SK-N-SH (cell line): ENCODE results near the gene ZNF415. TPM values are rescaled to one million over a fixed set of nuclear protein-coding genes. Genes with fewer than 3 reads are reported as not detected.

Experiments used
- CTCF ChIA-PET: fragments of 300-600, 350-600 bp; formaldehyde crosslinking; extraction: SDS; loops from one replicate; lab custom pipeline; 2021; lab: Yijun Ruan, JAX
- POLR2A ChIA-PET: fragments of 350-600 bp; sonication (Branson Sonifier 250); formaldehyde crosslinking; extraction: SDS; loops from one replicate; lab custom pipeline; 2020; ENCODE audit warnings: antibody characterized with exemption, inconsistent platforms; lab: Yijun Ruan, JAX
- DNase-seq: peaks from one replicate; pipeline ENCODE4 v3.0.0; 2012
- H2AFZ ChIP-seq: fragments of 200-600 bp; sonication (generic); 2 replicates; pipeline ENCODE4 v1.8.1; 2016; ENCODE audit warnings: antibody characterized with exemption, mild to moderate bottlenecking, low read depth
- H3F3A ChIP-seq: fragments of 200-600 bp; sonication (generic); replicated peaks from 2 replicates; pipeline ENCODE3; 2016; ENCODE audit warnings: antibody characterized with exemption, mild to moderate bottlenecking; ENCODE audit not compliant: insufficient read depth
- H3K27ac ChIP-seq, 2 experiments: fragments of 200-500 bp in 1 of 2; fragments of 200-600 bp in 1 of 2; sonication (Bioruptor generic) in 1 of 2; sonication (generic), shearing (Covaris generic) in 1 of 2; 2 replicates each; pipeline versions ENCODE4 v1.5.1 to v1.6.1; 2014 to 2016; ENCODE audit warnings: low read depth in 2 of 2, inconsistent platforms in 1 of 2, low read length in 1 of 2, mild to moderate bottlenecking in 1 of 2, mixed read lengths in 1 of 2
- H3K27me3 ChIP-seq: fragments of 200-600 bp; sonication (generic), shearing (Covaris generic); 2 replicates; pipeline ENCODE4 v1.6.1; 2016; ENCODE audit warnings: mixed run types; ENCODE audit not compliant: insufficient read depth
- H3K36me3 ChIP-seq, 2 experiments: fragments of 200-500 bp in 1 of 2; fragments of 200-600 bp in 1 of 2; sonication (Bioruptor generic) in 1 of 2; sonication (generic) in 1 of 2; replicated peaks in 1 of 2; 2 replicates each; pipeline versions ENCODE3 to v1.5.1; 2014 to 2016; ENCODE audit warnings: low read length in 1 of 2, mild to moderate bottlenecking in 1 of 2; ENCODE audit not compliant: insufficient read depth in 2 of 2, control insufficient read depth in 1 of 2
- H3K4me1 ChIP-seq, 2 experiments: fragments of 200-500 bp in 1 of 2; fragments of 200-600 bp in 1 of 2; sonication (Bioruptor generic) in 1 of 2; sonication (generic), shearing (Covaris generic) in 1 of 2; 2 replicates each; pipeline versions ENCODE4 v1.5.1 to v1.6.1; 2014 to 2016; ENCODE audit warnings: low read depth in 1 of 2, low read length in 1 of 2, mixed run types in 1 of 2; ENCODE audit not compliant: insufficient read depth in 2 of 2, control insufficient read depth in 1 of 2
- H3K4me2 ChIP-seq: fragments of 200-600 bp; sonication (generic), shearing (Covaris generic); 2 replicates; pipeline ENCODE4 v1.6.1; 2017; ENCODE audit warnings: mixed run types
- H3K4me3 ChIP-seq, 2 experiments: fragments of 200-500 bp in 1 of 2; fragments of 200-600 bp in 1 of 2; sonication (Bioruptor generic) in 1 of 2; sonication (generic), shearing (Covaris generic) in 1 of 2; 2 replicates each; pipeline versions ENCODE4 v1.5.1 to v1.8.1; 2014 to 2016; ENCODE audit warnings: low read depth in 2 of 2, inconsistent platforms in 1 of 2, low read length in 1 of 2, mild to moderate bottlenecking in 1 of 2, mixed read lengths in 1 of 2, moderate library complexity in 1 of 2
- H3K79me2 ChIP-seq: fragments of 200-600 bp; sonication (generic); 2 replicates; pipeline ENCODE4 v1.8.1; 2017; ENCODE audit warnings: mild to moderate bottlenecking; ENCODE audit not compliant: insufficient read depth
- H3K9ac ChIP-seq: fragments of 200-600 bp; sonication (generic); 2 replicates; pipeline ENCODE4 v1.6.1; 2017; ENCODE audit warnings: mixed run types
- H3K9me2 ChIP-seq: fragments of 200-600 bp; sonication (generic); 2 replicates; pipeline ENCODE4 v1.6.1; 2017; ENCODE audit warnings: mixed run types
- H3K9me3 ChIP-seq: fragments of 200-600 bp; sonication (generic); 2 replicates; pipeline ENCODE4 v1.6.1; 2017; ENCODE audit warnings: mixed run types, mild to moderate bottlenecking, moderate library complexity
- H4K20me1 ChIP-seq: fragments of 200-600 bp; sonication (generic); 2 replicates; pipeline ENCODE4 v1.6.1; 2017; ENCODE audit warnings: mild to moderate bottlenecking, mixed run types; ENCODE audit not compliant: insufficient read depth
- CTCF ChIP-seq: fragments of 200-600 bp; sonication (generic); IDR thresholded peaks from 2 replicates; pipeline ENCODE4 v1.6.1; 2017; ENCODE audit warnings: antibody characterized with exemption, mild to moderate bottlenecking, moderate library complexity
- ELF1 ChIP-seq: IDR thresholded peaks from 2 replicates; pipeline ENCODE4 v1.4.0; 2012
- FOXJ3 ChIP-seq: sonication (generic); formaldehyde crosslinking; IDR thresholded peaks from 2 replicates; pipeline ENCODE4 v1.5.1; 2020; ENCODE audit warnings: mild to moderate bottlenecking, missing genetic modification reagents
- IRF3 ChIP-seq: fragments of 150-350 bp; IDR thresholded peaks from 2 replicates; pipeline ENCODE4 v1.6.1; 2016; ENCODE audit warnings: mild to moderate bottlenecking, low read depth, low read length
- MXI1 ChIP-seq: IDR thresholded peaks from 2 replicates; pipeline ENCODE4 v1.6.1; 2012; ENCODE audit warnings: mild to moderate bottlenecking, low read depth, low read length, improper control_type of control experiment
- NFIC ChIP-seq: IDR thresholded peaks from 2 replicates; pipeline ENCODE4 v1.4.0; 2012; ENCODE audit warnings: borderline replicate concordance
- PBX3 ChIP-seq: IDR thresholded peaks from 2 replicates; pipeline ENCODE4; 2012
- POLR2AphosphoS5 ChIP-seq: IDR thresholded peaks from 2 replicates; pipeline ENCODE4 v1.6.1; 2012; ENCODE audit warnings: low read depth, low read length
- RAD21 ChIP-seq: IDR thresholded peaks from 2 replicates; pipeline ENCODE4 v1.6.1; 2012; ENCODE audit warnings: mild to moderate bottlenecking, low read length
- RCOR1 ChIP-seq: fragments of 150-350 bp; IDR thresholded peaks from 2 replicates; pipeline ENCODE4 v1.6.1; 2017; ENCODE audit warnings: antibody characterized with exemption, low read length
- REST ChIP-seq: IDR thresholded peaks from 2 replicates; pipeline ENCODE4 v1.6.1; 2012; ENCODE audit warnings: mild to moderate bottlenecking, low read depth, low read length, moderate library complexity
- RFX5 ChIP-seq: IDR thresholded peaks from 2 replicates; pipeline ENCODE4 v1.6.1; 2012; ENCODE audit warnings: mild to moderate bottlenecking, improper control_type of control experiment, low read length
- RXRA ChIP-seq: IDR thresholded peaks from 2 replicates; pipeline ENCODE4 v1.4.0; 2012; ENCODE audit warnings: low read depth, mild to moderate bottlenecking, borderline replicate concordance
- SIN3A ChIP-seq: IDR thresholded peaks from 2 replicates; pipeline ENCODE4 v1.6.1; 2012; ENCODE audit warnings: low read depth, mild to moderate bottlenecking, low read length, moderate library complexity, borderline replicate concordance
- SMC3 ChIP-seq: IDR thresholded peaks from 2 replicates; pipeline ENCODE4 v1.6.1; 2012; ENCODE audit warnings: low read depth, low read length, improper control_type of control experiment
- TAF1 ChIP-seq: IDR thresholded peaks from 2 replicates; pipeline ENCODE4 v1.6.1; 2012; ENCODE audit warnings: low read depth, mild to moderate bottlenecking, low read length, moderate library complexity, borderline replicate concordance
- TCF12 ChIP-seq: IDR thresholded peaks from 2 replicates; pipeline ENCODE4 v1.4.0; 2012
- TEAD4 ChIP-seq: IDR thresholded peaks from 2 replicates; pipeline ENCODE4 v1.4.0; 2012; ENCODE audit warnings: mild to moderate bottlenecking, borderline replicate concordance; ENCODE audit not compliant: insufficient read depth
- USF1 ChIP-seq: IDR thresholded peaks from 2 replicates; pipeline ENCODE4 v1.4.0; 2012; ENCODE audit warnings: low read depth, borderline replicate concordance
- YY1 ChIP-seq: IDR thresholded peaks from 2 replicates; pipeline ENCODE4 v1.4.0; 2012; ENCODE audit warnings: low read depth, mild to moderate bottlenecking
- ZBTB33 ChIP-seq: IDR thresholded peaks from 2 replicates; pipeline ENCODE4 v1.4.0; 2012; ENCODE audit warnings: low read depth, borderline replicate concordance
- WGBS: methylation state at CpG from one replicate; pipeline ENCODE4 v1.1.6; 2017; ENCODE audit warnings: low lambda C conversion rate; 5-methylcytosine and 5-hydroxymethylcytosine counted together
- polyA plus RNA-seq, 3 experiments: library from polyadenylated mRNA; depleted of rRNA; stranded (reverse); fragments of >200 nt; gene quantifications; 2 replicates each; pipeline ENCODE4 v1.2.3, GENCODE V29; 2012

Gene ZNF415
- polyA plus RNA-seq, 1 of the 3 experiments (the other 2 are of a cell fraction) = 1.6 TPM

- TF ChIP-seq IRF3 (no peak), TAF1 (no peak)
These were observed 28.4 kb upstream of the ZNF415 start (continued) for GRCh38 chr19:53161123-53161522.

GRCh38 chr19:53160350-53160749 is 27.6 kb upstream of the ZNF415 start:
- H3K4me1 ChIP-seq = peaks cover 0 to 6% of the 10 kb centered on the region in 2 experiments; a peak in 1 of 4 replicates
- TF ChIP-seq TAF1 (no peak), CTCF (no peak), RAD21 (no peak), REST (no peak), PBX3 (no peak), RFX5 (no peak), SIN3A (no peak), TCF12 (no peak), RCOR1 (no peak), MXI1 (no peak), SMC3 (no peak), RXRA (no peak), YY1 (no peak), POLR2AphosphoS5 (no peak), ELF1 (no peak), FOXJ3 (CRISPR knock-in tag) (no peak), NFIC (no peak), ZBTB33 (no peak), TEAD4 (no peak), USF1 (no peak)
- TF ChIP-seq, all 33 proteins: peak for 0
- CTCF ChIA-PET = no interaction called here
- peaks cover 0 to 2% of the 10 kb centered on the region in 2 experiments for H3K36me3 ChIP-seq
- peaks cover 3% of the 10 kb centered on the region; the same call in 1 of the 2 replicates for H3K9me3 ChIP-seq
- no peak overlapping the region for H3K4me2 ChIP-seq
- no peak overlapping the region for H3K9ac ChIP-seq
- POLR2A ChIA-PET = no interaction called here
- no peak overlapping the region for H2AFZ ChIP-seq
- H3K9me2 ChIP-seq = no peaks in the 10 kb centered on the region
- no peaks in the 10 kb centered on the region for H4K20me1 ChIP-seq
- no peaks in the 10 kb centered on the region for H3K27me3 ChIP-seq
- H3K27ac ChIP-seq = no peak overlapping the region
- no peak overlapping the region for H3K4me3 ChIP-seq
- WGBS = 55% methylated on average over 3 of the region's 3 CpGs
- H3F3A ChIP-seq = peaks cover 3% of the 10 kb centered on the region
- no peak for DNase-seq
- peaks cover 26% of the 10 kb centered on the region; the same call in 1 of the 2 replicates for H3K79me2 ChIP-seq
